ENCODE measurements around the gene TBC1D9B. TPM values are rescaled to one million over a fixed set of nuclear protein-coding genes. Genes with fewer than 3 reads are reported as not detected.
A peak's percentile ranks its signal among the peaks of the same experiment; 100 is the strongest.

The TBC1D9B gene
- total and polyA plus RNA-seq, 9 of the 15 experiments (the other 6 are each of a cell fraction or from before 2014, with no cell fraction given): 2.9 to 59.1 (median 33.5) TPM

DNA sequence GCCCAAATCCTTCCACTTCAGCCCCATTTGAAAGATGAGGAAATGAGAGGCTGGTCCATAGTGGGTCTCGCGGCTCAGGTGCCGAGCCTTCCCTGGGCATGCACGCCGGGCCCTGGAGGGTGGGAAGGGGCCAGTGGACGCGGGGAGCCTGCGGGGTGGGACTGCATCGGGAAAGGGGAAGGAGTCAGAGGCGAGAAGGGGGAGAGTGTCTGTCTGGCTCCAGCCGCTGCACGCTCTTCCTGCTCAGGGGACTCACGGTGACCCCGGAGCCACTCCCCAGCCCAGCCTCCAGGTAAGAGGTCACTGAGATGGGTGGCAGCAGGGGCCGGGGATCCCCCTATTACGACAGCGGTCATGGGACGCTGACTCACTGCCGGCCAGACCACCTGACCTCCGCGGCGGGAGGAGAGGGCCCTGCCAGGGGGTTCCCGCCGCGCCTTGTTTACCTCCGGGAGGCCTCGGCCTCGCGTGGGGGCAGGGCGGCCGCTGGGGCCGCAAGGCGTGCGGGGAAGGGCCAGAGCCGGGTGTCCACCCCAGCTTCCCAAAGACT, 88.9 kb downstream of the TBC1D9B start (continued):
- TF ChIP-seq E2F6 (IDR thresholded peaks at IDR 0.05; ENCODE audit: borderline replicate concordance in 1 of 2, extremely low read depth in 1 of 2, insufficient read depth in 1 of 2, insufficient read length in 1 of 2, low read depth in 1 of 2, low read length in 1 of 2, poor library complexity in 1 of 2, severe bottlenecking in 1 of 2) (peak; percentile 85 to 96), MYNN (IDR thresholded peaks at IDR 0.05) (peak; percentile 80), MYNN (CRISPR knock-in tag; IDR thresholded peaks at IDR 0.05) (no peak), TCFL5 (CRISPR knock-in tag; conservative IDR thresholded peaks at IDR 0.05) (no peak), CTBP1 (IDR thresholded peaks at IDR 0.05; ENCODE audit: borderline replicate concordance) (peak; percentile 88), ATF7 (IDR thresholded peaks at IDR 0.05) (peak; percentile 96), ZEB2 (IDR thresholded peaks at IDR 0.05) (peak; percentile 83), HSF4 (CRISPR knock-in tag; IDR thresholded peaks at IDR 0.05; ENCODE audit: borderline replicate concordance) (no peak), ATF1 (CRISPR knock-in tag; IDR thresholded peaks at IDR 0.05) (no peak), ATF1 (tag; IDR thresholded peaks at IDR 0.05) (peak; percentile 85), POLR2B (IDR thresholded peaks at IDR 0.05; ENCODE audit: low read depth, partially characterized antibody) (peak; percentile 41), PHF21A (IDR thresholded peaks at IDR 0.05; ENCODE audit: borderline replicate concordance, low read depth) (peak; percentile 68; the same call in 1 of the 2 replicates), SMAD2 (IDR thresholded peaks at IDR 0.05; ENCODE audit: low read depth, low read length) (no peak), SAP30 (IDR thresholded peaks at IDR 0.05; ENCODE audit: borderline replicate concordance, insufficient read depth, low read depth, low read length, poor library complexity, severe bottlenecking) (peak; percentile 36), BCOR (IDR thresholded peaks at IDR 0.05) (no peak), C11orf30 (IDR thresholded peaks at IDR 0.05; ENCODE audit: low read depth) (peak; percentile 55), CC2D1A (IDR thresholded peaks at IDR 0.05) (no peak), ATF3 (IDR thresholded peaks at IDR 0.05) (peak; percentile 96), ATF3 (CRISPR knock-in tag; conservative IDR thresholded peaks at IDR 0.05) (peak; percentile 94), PCBP1 (IDR thresholded peaks at IDR 0.05; ENCODE audit: low read depth, low read length, poor library complexity, severe bottlenecking) (peak; percentile 99), YY1 (IDR thresholded peaks at IDR 0.05; ENCODE audit: borderline replicate concordance in 1 of 3, control insufficient read depth in 1 of 3, extremely low read depth in 1 of 3, insufficient read depth in 3 of 3, insufficient read length in 1 of 3, insufficient replicate concordance in 2 of 3, low read depth in 1 of 3, low read length in 2 of 3) (peak in 1 of 3 experiments; percentile 34), PRPF4 (IDR thresholded peaks at IDR 0.05; ENCODE audit: insufficient read depth, low read depth, low read length, poor library complexity, severe bottlenecking) (peak; percentile 67), POLR2AphosphoS5 (IDR thresholded peaks at IDR 0.05; ENCODE audit: control insufficient read depth, insufficient read depth, low read depth, low read length) (peak; percentile 44; the same call in 1 of the 2 replicates), ZNF311 (CRISPR knock-in tag; IDR thresholded peaks at IDR 0.05) (no peak; the same call in 1 of the 2 replicates), CEBPB (tag; IDR thresholded peaks at IDR 0.05) (peak; percentile 85)
- TF ChIP-seq, protein P1, sequence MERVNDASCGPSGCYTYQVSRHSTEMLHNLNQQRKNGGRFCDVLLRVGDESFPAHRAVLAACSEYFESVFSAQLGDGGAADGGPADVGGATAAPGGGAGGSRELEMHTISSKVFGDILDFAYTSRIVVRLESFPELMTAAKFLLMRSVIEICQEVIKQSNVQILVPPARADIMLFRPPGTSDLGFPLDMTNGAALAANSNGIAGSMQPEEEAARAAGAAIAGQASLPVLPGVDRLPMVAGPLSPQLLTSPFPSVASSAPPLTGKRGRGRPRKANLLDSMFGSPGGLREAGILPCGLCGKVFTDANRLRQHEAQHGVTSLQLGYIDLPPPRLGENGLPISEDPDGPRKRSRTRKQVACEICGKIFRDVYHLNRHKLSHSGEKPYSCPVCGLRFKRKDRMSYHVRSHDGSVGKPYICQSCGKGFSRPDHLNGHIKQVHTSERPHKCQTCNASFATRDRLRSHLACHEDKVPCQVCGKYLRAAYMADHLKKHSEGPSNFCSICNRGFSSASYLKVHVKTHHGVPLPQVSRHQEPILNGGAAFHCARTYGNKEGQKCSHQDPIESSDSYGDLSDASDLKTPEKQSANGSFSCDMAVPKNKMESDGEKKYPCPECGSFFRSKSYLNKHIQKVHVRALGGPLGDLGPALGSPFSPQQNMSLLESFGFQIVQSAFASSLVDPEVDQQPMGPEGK (CRISPR knock-in tag; IDR thresholded peaks at IDR 0.05; ENCODE audit: borderline replicate concordance): no peak

All from K562 (cell line).